Non-pigmented ciliary epithelial cell (primary cell): Measurements from ENCODE around the gene GRM7.
A peak's percentile ranks its signal among the peaks of the same experiment; 100 is the strongest.

Source experiments
- DNase-seq: peaks from one replicate; pipeline ENCODE4 v3.0.0-alpha.2; 2010; ENCODE audit warnings: low read depth

The GRM7 gene

DNA sequence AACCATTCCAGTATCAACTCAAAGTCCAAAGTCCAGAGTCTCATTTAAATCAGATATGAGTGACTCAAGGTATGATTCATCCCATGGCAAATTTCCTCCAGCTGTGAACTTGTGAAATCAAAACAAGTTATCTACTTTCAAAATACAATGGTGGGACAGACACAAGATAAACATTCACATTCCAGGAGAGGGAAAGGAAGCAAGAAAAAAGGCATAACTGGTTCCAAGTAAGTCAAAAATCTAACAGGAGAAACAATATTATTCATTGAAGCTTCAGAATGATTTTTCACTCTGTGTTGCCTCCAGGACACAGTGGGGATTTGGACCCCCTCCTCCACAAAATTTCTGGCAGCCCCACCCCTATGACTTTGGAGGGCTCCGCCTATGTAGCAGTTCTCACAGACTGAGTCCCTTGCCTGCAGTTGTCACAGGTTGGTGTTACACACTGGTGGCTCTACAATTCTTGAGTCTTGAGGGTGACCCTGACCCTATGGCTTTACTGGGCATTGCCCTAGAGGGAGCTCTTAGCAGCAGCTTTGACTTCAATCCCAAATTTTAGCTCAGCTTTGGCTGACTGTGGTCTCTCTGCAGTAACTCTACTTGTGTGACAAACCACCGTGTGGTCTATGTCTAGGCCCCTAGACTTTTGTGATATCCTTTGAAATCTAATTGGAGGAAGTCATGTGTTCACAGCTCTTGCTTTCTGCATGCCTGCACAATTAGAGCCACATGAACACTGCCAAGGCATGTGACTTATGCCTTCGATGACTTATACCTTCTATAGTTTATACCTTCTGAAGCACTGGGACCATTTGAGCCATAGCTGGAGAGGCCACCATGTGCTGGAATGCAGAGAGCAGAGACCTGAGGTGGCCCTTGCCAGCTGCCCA is 644.2 kb downstream of the GRM7 start:
- peak; percentile 88 for DNase-seq

DNA sequence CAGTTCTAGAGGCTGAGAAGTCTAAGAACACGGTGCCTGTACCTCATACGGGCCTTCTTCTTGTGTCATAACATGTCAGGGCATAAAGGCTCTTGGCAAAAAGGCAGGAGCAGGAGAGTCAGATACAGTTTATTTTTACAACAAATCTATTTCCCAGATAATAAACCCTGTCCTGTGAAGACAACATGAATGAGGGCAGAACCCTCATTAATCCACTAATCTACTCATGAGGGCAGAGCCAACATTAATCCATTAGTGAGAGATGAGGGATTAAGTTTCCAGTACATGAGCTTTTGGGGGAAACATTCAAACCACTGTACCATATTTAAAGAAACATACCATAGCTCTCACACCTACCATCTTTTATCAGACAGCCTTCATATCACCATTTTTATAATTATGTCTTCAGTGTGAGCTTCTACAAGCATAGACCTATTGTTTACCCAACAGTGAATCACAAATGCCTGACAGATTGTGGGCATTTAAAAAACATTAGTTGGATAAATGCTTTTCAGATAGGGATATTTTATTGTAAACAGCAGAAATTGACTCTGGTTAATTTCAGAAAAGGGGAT is 645.8 kb downstream of the GRM7 start:
- no peak for DNase-seq

DNA sequence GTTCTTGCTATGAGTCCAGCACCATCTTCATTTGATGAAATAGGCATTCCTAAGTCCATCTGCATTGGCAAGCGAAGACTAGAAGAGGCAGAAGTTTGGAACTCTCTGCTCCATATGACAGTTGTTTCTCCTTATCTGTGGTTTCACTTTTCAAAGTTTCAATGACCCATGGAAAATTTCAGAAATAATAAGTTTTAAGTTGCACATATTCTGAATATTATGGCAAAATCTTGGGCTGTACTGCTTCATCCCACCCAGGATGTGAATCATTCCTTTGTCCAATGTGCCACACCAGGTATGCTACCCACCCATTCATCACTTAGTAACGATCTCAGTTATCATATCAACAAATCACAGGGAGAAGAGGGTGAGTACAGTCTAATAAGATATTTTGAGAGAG is 647.9 kb downstream of the GRM7 start:
- DNase-seq = peak; percentile 28

DNA sequence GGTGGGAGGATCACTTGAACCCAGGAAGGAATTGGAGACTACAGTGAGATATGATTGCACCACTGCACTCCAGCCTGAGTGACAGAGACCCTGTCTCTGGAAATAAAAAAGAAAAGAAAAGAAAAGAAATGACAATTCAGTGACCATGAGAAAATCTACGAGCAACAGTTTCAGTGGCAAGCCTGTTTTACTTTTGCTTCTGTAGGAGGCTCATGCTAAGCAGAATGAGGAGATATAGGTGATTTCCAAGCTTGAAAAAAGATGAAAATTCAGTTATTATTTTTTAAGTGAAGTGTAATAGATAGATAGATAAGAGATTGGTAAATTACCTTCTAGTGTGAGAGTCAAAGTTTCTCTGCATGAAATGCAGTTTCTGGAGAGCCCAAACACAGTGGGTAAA is 651.1 kb downstream of the GRM7 start:
- DNase-seq = no peak

DNA sequence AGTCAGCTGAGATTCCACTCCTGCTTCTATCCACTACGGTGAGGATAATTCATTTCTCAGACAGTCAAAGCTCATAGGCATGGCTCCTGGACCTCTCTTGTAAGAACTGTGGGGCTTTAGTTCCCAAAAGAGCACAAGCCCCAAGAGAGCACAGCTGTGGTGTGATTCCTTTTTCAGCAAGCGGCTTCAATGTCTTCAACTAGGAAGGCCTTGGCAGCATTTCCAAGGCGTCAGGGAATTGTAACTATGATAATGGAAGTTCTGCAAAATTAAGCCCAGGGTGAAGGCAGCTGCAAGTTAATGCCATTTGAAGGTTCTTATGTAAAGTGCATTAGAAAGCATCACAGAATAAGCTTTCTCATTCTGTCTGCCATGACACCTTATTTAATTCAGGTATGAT is 657.1 kb downstream of the GRM7 start:
- no peak for DNase-seq

DNA sequence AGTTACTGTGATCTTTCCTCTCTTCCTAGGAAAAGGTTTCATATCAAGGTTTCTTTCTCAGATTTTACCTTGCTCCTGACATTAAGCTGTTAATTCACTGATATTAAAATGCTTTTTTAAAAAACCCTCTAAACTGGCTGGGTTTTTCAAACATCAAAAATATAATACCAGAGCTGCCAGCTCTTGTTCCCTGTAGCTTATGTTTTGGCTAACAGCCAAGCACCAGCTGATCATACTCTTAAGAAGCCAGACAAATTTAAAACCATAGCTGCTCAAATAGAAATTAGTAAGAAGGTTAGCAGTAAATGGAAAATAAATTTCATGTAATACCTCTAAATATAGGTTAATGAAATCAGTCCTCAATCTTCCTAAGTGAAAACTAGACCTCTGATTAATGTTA is 657.5 kb downstream of the GRM7 start:
- DNase-seq = no peak

DNA sequence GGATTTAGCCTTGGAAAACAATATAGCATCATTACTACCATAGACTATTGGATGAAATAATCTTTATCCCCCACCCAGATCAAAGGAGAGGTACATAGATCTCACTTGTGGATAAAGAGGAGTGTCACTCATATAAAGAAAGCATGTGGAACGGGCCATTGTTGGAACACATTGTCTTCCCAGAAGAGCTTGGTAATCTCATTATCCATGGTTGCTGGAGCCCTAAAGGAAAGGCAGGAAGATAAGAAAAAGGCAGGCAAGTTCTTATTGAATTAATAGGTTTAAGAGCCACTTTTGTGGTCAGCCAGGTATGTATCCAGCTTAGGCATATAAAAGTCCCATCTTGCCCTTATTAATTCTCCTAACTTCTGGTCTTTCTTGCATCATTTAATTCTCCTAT is 659.1 kb downstream of the GRM7 start:
- DNase-seq = no peak

DNA sequence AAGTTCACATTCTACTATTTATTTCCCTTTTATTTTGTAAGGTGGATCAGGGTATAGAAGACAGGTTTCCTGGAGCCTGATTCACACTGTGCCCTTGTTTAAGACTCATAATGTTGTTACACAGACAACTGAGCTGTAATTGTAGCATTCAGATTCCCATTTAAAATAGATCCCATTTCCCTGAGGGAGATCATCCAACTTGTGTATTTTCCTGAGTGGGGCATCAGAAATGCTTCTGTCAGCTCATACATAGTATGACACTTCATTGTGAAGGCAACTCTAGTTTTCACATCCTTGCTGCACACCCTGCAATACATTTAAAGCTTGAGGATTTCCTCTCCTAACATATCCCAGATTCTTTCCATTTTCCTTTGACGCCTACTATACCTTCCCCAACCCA is 659.7 kb downstream of the GRM7 start:
- DNase-seq = no peak

DNA sequence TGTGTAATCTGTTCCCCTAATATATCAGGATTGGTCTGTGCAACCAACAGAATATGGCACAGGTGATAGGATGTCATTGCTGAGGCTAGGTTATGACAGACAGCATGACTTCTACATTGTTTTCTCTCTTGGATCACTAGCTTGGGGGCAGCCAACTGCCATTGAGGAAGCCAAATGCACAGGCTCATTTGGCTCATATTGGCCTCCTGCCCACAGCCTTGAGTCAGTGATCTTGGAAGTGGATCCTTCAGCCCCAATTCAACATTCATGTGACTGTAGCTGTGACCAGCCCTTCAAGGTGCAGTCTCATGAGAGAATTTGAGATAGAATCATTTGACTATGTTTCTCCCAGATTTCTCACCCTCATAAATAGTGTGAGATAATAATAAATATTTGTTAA is 675.6 kb downstream of the GRM7 start:
- no peak for DNase-seq

DNA sequence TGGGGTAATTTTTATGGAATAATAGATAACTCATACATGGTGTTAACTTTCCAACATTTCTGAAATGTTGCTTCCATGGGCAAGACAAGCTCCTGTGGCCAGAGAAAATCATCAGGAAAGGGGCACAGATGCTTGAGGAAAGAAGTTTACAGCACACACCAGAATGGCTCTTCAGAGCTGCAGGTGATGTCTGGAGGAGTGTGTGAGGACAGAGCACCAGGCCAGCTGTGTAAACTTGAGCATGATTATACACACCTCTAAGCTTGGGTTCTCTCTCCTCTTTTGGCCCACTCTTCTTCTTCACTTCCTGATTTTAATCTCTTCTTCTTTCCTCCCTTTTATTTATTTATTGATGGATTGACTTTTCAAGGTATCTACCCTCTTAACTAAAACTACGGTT is 676.0 kb downstream of the GRM7 start:
- DNase-seq = no peak

DNA sequence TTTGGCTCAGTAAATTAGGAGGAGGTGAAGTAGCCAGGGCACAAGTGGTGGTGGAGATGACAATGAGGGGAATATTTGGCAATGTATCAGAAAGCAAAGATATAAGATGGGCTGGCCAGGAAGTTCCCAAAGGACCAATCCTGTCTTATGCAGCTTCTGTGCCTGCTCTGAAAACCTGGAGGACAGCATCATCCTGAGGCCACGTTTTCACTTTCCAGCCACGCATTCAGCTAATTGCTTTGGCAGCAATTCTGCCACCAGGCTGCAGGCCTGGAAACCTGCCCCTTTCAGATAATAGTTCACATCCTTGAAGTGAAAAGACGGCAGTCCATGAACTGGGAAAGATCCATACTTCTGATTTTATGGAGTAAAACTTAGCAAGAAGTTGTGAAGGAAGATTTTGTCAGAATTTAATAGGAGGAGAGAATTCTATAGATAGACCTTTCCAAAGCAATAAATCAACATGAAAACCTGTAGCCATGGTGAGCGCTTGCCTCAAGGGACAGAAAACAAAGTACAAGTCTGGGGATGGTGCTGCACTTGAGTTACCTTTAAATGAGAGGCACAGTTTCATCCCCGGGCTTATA is 682.5 kb downstream of the GRM7 start:
- no peak for DNase-seq

DNA sequence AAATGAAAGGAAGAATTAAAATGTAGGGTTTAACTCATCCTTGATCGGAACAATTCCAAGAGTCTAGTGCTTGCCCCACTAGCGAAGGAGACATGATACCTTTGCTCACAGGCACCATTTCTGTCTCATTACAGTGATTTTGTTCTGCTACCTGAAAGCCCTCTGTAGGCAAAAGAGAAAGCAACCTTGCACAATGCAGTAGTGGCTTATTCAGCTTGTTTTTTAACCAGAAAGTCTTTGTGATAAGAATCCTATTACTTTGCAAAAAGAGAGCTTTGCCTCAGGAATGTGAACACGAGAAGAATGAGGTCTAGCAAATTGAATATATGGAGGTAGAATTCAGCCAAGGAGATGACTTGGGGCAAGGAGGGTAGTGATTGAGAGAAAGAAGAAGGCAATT is 684.4 kb downstream of the GRM7 start:
- no peak for DNase-seq

DNA sequence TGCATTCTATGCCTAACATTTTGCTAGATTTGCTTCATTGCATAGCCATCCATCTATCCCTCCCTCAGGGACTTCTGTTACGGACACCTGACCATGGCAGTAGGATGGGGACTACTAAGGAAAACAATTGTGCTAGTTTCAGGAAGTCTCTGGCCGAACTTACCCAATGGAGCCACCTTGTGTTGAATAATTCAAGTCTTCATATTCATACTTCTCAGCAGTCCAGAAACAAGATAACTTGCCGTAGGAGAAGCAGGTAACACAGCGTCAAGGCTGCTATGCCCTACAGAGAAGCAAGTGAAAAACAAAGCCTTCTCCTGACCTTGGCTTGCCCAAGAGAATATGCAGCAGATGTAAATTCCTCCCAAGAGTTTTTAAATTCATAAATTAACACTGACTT is 685.3 kb downstream of the GRM7 start:
- no peak for DNase-seq

DNA sequence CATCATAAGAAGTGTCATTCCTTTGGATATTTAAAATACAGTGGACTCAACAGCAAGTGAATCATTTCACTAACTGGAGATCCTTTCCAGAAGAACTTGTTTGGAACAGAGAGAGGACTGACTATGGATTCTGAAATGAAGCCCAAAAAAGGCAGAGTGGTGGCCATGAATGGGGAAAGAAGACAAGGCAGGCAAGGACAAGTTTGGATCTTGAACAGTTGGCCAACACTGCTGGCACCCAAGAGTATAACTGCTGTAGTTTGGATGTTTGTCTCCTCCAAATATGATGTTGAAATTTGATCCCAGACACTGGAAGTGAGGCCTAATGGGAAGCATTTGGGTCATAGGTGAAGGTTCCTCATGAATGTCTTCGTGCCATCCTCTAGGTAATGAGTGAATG is 686.9 kb downstream of the GRM7 start:
- no peak for DNase-seq

DNA sequence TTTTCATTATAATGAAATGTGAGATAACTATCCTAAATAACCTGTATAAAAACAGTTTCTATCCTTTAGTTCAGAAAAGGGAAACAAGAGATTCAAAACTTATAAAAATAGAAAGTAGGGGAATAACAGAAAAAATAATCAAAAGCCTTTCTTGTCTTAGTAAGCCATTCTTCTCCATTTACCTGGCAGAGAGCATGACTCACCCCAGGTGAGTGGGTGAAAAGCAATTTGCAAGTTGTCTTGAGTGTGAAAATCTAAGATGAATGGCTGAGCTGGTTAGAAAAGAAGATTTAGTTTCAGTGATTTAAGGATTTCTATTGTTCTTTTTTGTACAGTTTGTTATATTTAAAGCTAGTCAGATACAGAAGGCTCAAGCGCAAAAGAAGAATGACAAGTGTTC is 702.0 kb downstream of the GRM7 start:
- no peak for DNase-seq

DNA sequence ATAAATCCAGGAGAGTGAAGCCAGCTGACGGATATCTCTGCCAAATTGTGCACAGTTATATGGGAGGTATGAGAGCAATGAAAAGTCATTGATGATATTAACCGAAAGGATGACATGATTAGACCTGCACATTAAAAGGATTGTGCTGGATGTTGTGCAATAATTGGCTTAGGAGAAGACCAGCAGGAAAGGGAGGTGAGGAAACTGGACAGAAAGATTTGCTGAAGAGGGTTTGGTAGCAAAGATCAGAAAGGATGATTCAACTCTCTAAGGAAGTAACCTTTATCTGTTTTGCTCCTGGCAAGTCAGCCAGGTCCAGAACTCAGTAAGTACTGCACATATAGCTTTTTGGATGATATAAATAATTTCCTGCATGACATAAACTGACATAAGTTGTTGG is 704.7 kb downstream of the GRM7 start:
- DNase-seq = no peak

DNA sequence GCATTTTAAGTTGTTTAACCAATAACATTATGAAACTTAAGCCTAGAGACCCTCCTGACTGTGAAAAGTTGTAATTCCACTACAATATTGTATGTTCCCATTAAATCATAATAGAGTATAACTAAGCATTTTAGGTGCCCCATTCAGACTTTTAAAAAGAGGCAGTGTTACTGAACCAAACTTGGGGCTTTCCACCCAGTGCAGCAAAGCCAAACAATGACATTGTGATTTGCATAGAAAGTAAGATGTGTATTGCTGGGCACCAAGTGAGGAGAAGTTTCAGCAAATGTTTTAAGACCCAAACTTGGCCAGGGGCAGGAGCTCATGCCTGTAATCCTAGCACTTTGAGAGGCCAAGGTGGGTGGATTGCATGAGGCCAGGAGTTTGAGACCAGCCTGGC is 706.2 kb downstream of the GRM7 start:
- no peak for DNase-seq

DNA sequence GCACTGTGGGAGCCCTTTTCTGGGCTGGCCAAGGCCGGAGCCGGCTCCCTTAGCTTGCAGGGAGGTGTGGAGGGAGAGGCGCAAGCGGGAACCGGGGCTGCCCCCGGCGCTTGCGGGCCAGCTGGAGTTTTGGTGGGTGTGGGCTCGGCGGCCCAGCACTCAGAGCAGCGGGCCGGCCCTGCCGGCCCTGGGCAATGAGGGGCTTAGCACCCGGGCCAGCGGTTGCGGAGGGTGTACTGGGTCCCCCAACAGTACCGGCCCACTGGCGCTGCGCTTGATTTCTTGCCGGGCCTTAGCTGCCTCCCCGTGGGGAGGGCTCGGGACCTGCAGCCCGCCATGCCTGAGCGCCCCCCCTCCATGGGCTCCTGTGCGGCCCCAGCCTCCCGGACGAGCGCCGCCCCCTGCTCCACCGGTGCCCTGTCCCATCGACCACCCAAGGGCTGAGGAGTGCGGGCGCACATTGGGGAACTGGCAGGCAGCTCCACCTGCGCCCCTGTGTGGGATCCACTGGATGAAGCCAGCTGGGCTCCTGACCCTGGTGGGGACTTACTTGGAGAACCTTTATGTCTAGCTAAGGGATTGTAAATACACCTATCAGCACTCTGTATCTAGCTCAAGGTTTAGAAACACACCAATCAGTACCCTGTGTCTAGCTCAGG is 707.7 kb downstream of the GRM7 start:
- DNase-seq = no peak

DNA sequence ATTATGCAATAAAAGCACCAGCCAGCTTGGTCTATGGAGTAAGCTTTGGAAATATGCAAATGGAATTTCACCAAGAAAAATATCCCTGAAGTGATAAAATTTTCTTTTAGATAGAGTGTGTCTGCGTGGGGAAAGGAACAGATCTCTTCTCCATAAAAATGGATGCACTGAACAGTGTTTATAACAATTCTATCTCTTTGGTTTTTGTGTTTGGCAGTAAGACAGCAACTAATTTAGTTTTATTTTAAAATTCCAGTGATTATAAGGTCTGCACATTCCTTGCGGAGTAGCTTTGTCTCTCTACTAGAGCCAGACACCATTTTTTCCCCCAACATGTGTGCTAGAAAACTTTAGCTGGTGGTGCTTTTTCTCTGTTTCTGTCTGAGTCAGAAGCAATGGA is 712.4 kb downstream of the GRM7 start:
- DNase-seq = no peak

DNA sequence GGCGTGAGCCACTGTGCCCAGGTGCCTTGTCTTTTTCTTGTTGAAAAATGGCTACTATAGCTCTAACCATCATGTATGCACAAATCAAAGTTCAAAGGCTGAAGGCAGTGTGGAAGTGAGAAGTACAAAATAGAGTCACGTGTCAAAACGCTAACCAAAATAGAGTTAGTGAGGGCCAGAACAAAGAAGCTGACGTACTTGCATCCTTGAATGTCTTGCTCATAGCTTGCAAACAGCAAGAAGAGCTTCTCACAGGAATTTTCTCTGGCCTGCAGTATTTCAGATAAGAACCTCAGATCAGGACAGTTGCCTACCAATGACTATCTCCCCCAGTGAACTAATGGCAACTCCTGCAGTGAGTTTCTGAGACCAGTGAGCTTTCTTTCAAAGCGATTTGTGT is 713.5 kb downstream of the GRM7 start:
- DNase-seq = no peak

DNA sequence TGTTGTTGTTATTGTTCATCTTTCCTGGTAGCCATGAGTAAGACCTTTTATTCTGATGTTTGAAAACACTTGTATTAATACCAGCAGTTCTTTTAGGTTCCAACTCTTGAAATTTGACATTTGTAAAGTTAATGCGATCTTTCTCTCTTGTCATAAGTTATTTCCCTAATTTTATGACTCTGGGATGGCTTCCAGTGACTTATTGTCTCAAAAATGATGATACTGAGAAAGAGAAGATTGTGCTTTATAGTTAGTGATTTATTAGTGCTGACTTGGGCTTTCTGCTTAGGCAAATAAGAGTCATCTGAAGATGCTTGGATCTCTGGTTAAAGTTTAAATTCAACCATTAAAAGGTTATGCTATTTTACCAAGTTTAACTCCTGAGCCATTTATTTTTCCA is 715.2 kb downstream of the GRM7 start:
- no peak for DNase-seq

DNA sequence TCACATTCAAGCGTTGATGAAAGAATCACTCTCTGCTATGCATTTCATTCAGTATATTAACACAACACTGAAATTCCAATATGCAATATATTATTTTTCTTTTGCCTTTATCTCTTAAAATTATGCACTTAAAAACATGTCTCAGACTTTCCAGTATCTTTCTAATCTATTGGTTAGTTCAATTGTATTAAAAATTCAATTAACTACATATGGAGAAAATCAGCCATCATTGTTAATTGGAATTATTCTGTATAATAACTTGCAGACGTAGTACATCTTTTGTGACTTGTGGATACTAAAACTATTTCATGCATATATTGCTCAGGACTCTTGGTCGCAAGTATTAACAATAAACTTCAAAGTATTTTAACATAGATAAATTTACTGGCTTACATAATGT is 715.6 kb downstream of the GRM7 start:
- no peak for DNase-seq

DNA sequence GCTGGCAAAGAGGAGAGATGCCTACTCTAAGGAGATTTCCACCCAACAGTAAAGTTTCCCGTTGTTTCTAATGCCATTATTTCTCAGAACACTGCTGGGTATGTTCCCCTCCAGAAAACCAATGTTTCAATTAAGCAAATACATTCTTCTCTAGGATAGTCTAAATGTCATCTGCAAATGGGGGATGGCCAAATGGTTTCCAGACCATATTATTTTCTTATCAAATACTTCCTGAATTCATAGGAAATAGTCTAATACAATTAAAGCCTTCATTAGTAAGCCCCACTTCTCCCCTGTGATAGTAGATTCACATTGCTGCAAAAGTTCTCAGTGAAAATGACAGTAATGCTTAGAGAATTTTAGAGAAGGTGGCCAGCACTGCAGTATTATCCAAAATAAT is 716.6 kb downstream of the GRM7 start:
- DNase-seq = no peak
